Measurements from ENCODE around the gene CMTM6. TPM values are rescaled to one million over a fixed set of nuclear protein-coding genes. Genes with fewer than 3 reads are reported as not detected.
"Not testable (repeated sequence)": the region's sequence is repeated elsewhere in the genome, so short reads cannot be mapped to it uniquely, and the experiment has no call there.

The CMTM6 gene
- total and polyA plus RNA-seq, 4 donors, result 27.1 to 97.4 (median 72.2) TPM

GRCh38 chr3:32470362-32470761 is 32.3 kb downstream of the CMTM6 start:
- peaks cover 0 to 10% (median 0%) of the 10 kb centered on the region in 5 donors for H3K4me1 ChIP-seq (ENCODE audit: control insufficient read depth in 5 of 5, insufficient read depth in 5 of 5, low read length in 5 of 5)
- no peak overlapping the region for H3K27ac ChIP-seq (ENCODE audit: low read depth in 1 of 2, low read length in 1 of 2)
- no peaks in the 10 kb centered on the region for H3K9me3 ChIP-seq (ENCODE audit: control insufficient read depth in 4 of 4, insufficient read depth in 3 of 4, low read length in 3 of 4)
- TF ChIP-seq CTCF (IDR thresholded peaks at IDR 0.05; ENCODE audit: control extremely low read depth, extremely low read depth), result no peak
- DNase-seq, result no peak
- H3K9ac ChIP-seq (ENCODE audit: insufficient read depth in 1 of 2, low read length in 2 of 2), result no peak overlapping the region
- no peak for ATAC-seq (ENCODE audit: insufficient read depth, low FRiP score)
- H3K36me3 ChIP-seq (ENCODE audit: control insufficient read depth in 4 of 4, insufficient read depth in 4 of 4, low read length in 4 of 4), result peaks cover 0 to 10% (median 4%) of the 10 kb centered on the region in 4 donors
- 94 to 96% methylated on average over 5 of the region's 5 CpGs for WGBS, 2 donors
- H3K27me3 ChIP-seq (ENCODE audit: control insufficient read depth in 3 of 3, insufficient read depth in 3 of 3, low read length in 2 of 3), result no peaks in the 10 kb centered on the region
- no peak overlapping the region for H3K4me3 ChIP-seq

- Histone ChIP-seq H3K36me3 (ENCODE audit: control insufficient read depth in 4 of 4, insufficient read depth in 4 of 4, low read length in 4 of 4) (peaks cover 0 to 10% (median 4%) of the 10 kb centered on the region in 4 donors), H3K27me3 (ENCODE audit: control insufficient read depth in 3 of 3, insufficient read depth in 3 of 3, low read length in 2 of 3) (no peaks in the 10 kb centered on the region), H3K9me3 (ENCODE audit: control insufficient read depth in 4 of 4, insufficient read depth in 3 of 4, low read length in 3 of 4) (no peaks in the 10 kb centered on the region), H3K4me1 (ENCODE audit: control insufficient read depth in 5 of 5, insufficient read depth in 5 of 5, low read length in 5 of 5) (peaks cover 0 to 10% (median 0%) of the 10 kb centered on the region in 5 donors), H3K27ac (ENCODE audit: low read depth in 1 of 2, low read length in 1 of 2) (no peak overlapping the region), H3K4me3 (peak overlapping the region; percentile 5), H3K9ac (ENCODE audit: insufficient read depth in 1 of 2, low read length in 2 of 2) (no peak overlapping the region)
- TF ChIP-seq CTCF (IDR thresholded peaks at IDR 0.05; ENCODE audit: control extremely low read depth, extremely low read depth), result no peak
- DNase-seq (no peak), ATAC-seq (ENCODE audit: insufficient read depth, low FRiP score) (no peak)
- 88 to 90% methylated on average over 7 of the region's 7 CpGs for WGBS, 2 donors
Measured at GRCh38 chr3:32469151-32469874, 33.3 kb downstream of the CMTM6 start.

- H3K9ac ChIP-seq (ENCODE audit: insufficient read depth in 1 of 2, low read length in 2 of 2), result no peak overlapping the region
- DNase-seq (peak; percentile 71 to 81 (median 73)), ATAC-seq (ENCODE audit: insufficient read depth, low FRiP score) (peak; percentile 92)
- peaks cover 0 to 13% (median 0%) of the 10 kb centered on the region in 5 donors for H3K4me1 ChIP-seq (ENCODE audit: control insufficient read depth in 5 of 5, insufficient read depth in 5 of 5, low read length in 5 of 5)
- H3K9me3 ChIP-seq (ENCODE audit: control insufficient read depth in 4 of 4, insufficient read depth in 3 of 4, low read length in 3 of 4), result no peaks in the 10 kb centered on the region
- 18 to 21% methylated on average over 41 of the region's 41 CpGs for WGBS, 2 donors
- peaks cover 0 to 10% (median 4%) of the 10 kb centered on the region in 4 donors for H3K36me3 ChIP-seq (ENCODE audit: control insufficient read depth in 4 of 4, insufficient read depth in 4 of 4, low read length in 4 of 4)
- peak overlapping the region; percentile 24 for H3K4me3 ChIP-seq
- H3K27me3 ChIP-seq (ENCODE audit: control insufficient read depth in 3 of 3, insufficient read depth in 3 of 3, low read length in 2 of 3), result no peaks in the 10 kb centered on the region
- TF ChIP-seq CTCF (IDR thresholded peaks at IDR 0.05; ENCODE audit: control extremely low read depth, extremely low read depth), result peak; percentile 95
- peak overlapping the region in 1 of 2 donors; percentile 33 for H3K27ac ChIP-seq (ENCODE audit: low read depth in 1 of 2, low read length in 1 of 2)
Measured at GRCh38 chr3:32467333-32468070, 35.1 kb downstream of the CMTM6 start.

- H3K27me3 ChIP-seq (ENCODE audit: control insufficient read depth in 3 of 3, insufficient read depth in 3 of 3, low read length in 2 of 3); DNase-seq; ATAC-seq (ENCODE audit: insufficient read depth, low FRiP score); H3K36me3 ChIP-seq (ENCODE audit: control insufficient read depth in 4 of 4, insufficient read depth in 4 of 4, low read length in 4 of 4); H3K27ac ChIP-seq (ENCODE audit: low read depth in 1 of 2, low read length in 1 of 2); H3K9ac ChIP-seq (ENCODE audit: insufficient read depth in 1 of 2, low read length in 2 of 2); H3K9me3 ChIP-seq (ENCODE audit: control insufficient read depth in 4 of 4, insufficient read depth in 3 of 4, low read length in 3 of 4); H3K4me3 ChIP-seq: not testable (repeated sequence)
- H3K4me1 ChIP-seq (ENCODE audit: control insufficient read depth in 5 of 5, insufficient read depth in 5 of 5, low read length in 5 of 5), result peaks cover 0 to 13% (median 0%) of the 10 kb centered on the region in 5 donors
- whole genome bisulfite sequencing, 2 donors, result 91 to 93% methylated on average over 6 of the region's 6 CpGs
Measured at GRCh38 chr3:32466808-32467207, 35.8 kb downstream of the CMTM6 start.

GRCh38 chr3:32464726-32465125 is 37.9 kb downstream of the CMTM6 start:
- not testable (repeated sequence) for ATAC-seq (ENCODE audit: insufficient read depth, low FRiP score); H3K9ac ChIP-seq (ENCODE audit: insufficient read depth in 1 of 2, low read length in 2 of 2); H3K36me3 ChIP-seq (ENCODE audit: control insufficient read depth in 4 of 4, insufficient read depth in 4 of 4, low read length in 4 of 4); H3K9me3 ChIP-seq (ENCODE audit: control insufficient read depth in 4 of 4, insufficient read depth in 3 of 4, low read length in 3 of 4); H3K4me3 ChIP-seq; H3K27me3 ChIP-seq (ENCODE audit: control insufficient read depth in 3 of 3, insufficient read depth in 3 of 3, low read length in 2 of 3); DNase-seq
- 93 to 94% methylated on average over 6 to 7 of the region's 7 CpGs for WGBS, 2 donors
- Histone ChIP-seq H3K27ac (ENCODE audit: low read depth in 1 of 2, low read length in 1 of 2) (peak overlapping the region in 1 of 2 donors; percentile 63), H3K4me1 (ENCODE audit: control insufficient read depth in 5 of 5, insufficient read depth in 5 of 5, low read length in 5 of 5) (peaks cover 0 to 11% (median 4%) of the 10 kb centered on the region in 5 donors)
